ENCODE data around the gene SPINT3. TPM values are rescaled to one million over a fixed set of nuclear protein-coding genes. Genes with fewer than 3 reads are reported as not detected.

The SPINT3 gene, protein sequence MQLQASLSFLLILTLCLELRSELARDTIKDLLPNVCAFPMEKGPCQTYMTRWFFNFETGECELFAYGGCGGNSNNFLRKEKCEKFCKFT
- not detected for polyA plus RNA-seq (2013, experiment 1 of 2)
- polyA plus RNA-seq (2013, experiment 2 of 2), result not detected

DNA sequence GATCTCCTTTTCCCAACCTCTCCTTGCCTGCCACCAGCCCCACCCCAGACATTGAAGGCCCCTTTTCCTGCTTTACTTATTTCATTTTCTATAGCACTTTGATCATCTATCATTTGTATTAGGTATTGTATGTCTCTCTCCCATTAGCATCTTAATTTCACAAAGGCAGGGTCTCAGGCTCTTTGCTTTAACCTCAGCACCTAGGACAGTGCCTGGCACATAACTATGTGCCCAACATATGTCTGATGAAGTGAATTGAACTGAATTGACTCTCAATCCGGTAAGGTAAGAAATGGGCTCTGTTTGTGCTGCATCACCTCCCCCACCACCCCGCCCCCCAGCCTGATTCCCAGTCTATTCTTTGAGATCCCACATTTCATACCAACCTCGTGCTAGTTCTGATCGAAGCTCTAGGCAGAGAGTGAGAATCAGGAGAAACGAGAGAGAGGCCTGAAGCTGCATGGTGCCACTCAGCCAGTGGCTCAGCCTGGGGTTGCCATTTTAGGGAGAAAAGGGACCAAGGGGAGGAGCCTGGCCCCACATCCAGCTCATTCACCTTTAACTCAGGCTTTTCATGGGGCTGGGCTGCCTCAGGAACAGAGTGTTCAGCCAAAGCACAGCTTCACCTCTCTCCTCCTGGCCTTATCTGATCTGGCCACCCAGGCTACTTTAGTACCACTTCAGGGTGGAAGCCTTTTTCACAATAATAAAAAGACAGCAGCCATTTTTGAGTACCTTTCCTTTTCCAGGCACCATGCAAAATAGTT, at the start of gene SPINT3:
Gene SPINT3 (minus strand): TSS at position 476 of the 767 bp plus-strand sequence. CDS start 14 bp downstream, at position 462.
- H3K4me3 ChIP-seq (ENCODE audit: extremely low read depth, insufficient read depth, low read length, poor library complexity, severe bottlenecking), result no peak within 1 kb of the TSS
- H3K4me1 ChIP-seq (ENCODE audit: control insufficient read depth, insufficient read depth, low read length, poor library complexity, severe bottlenecking), result no peaks in the 10 kb centered on the region
- WGBS, 2 experiments (ENCODE audit: insufficient coverage in 2 of 2), result 80 to 100% methylated on average over 1 to 2 of the region's 5 CpGs
- H3K27ac ChIP-seq (ENCODE audit: low read depth, low read length, severe bottlenecking), result no peak within 1 kb of the TSS
- no peaks in the 10 kb centered on the region for H3K36me3 ChIP-seq (ENCODE audit: control insufficient read depth, insufficient read depth, low read length)
- H3K9me3 ChIP-seq (ENCODE audit: control insufficient read depth, low read length), result no peaks in the 10 kb centered on the region

DNA sequence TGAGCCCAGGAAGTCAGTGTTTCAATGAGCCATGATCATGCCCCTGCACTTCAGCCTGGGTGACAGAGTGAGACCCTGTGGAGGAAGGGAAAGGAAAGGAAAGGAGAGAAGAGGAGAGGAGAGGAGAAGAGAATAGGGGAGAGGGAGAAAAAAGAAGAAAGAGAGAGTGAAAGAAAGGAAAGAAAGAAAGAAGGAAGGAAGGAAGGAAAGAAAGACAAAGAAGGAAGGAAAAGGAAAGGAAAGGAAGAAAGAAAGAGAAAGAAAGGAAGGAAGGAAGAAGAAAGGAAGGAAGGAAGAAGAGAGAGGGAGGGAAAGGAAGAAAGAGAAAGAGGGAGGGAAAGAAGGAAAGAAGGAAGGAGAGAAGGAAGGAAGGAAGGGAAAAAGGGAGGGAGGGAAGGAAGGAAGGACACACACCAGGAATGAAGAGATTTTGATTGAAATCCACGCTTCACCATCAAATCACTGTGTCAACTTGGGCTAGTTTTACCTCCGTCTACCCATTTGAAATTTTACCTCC, 49.4 kb upstream of the SPINT3 start:
- Histone ChIP-seq H3K9me3 (ENCODE audit: control insufficient read depth, low read length) (no peaks in the 10 kb centered on the region), H3K4me3 (ENCODE audit: extremely low read depth, insufficient read depth, low read length, poor library complexity, severe bottlenecking) (no peak overlapping the region), H3K4me1 (ENCODE audit: control insufficient read depth, insufficient read depth, low read length, poor library complexity, severe bottlenecking) (no peaks in the 10 kb centered on the region), H3K27ac (ENCODE audit: low read depth, low read length, severe bottlenecking) (no peak overlapping the region), H3K36me3 (ENCODE audit: control insufficient read depth, insufficient read depth, low read length) (no peaks in the 10 kb centered on the region)
- no CpG with 5 or more reads among the region's 2 CpGs for WGBS, 2 experiments (ENCODE audit: insufficient coverage in 2 of 2)

DNA sequence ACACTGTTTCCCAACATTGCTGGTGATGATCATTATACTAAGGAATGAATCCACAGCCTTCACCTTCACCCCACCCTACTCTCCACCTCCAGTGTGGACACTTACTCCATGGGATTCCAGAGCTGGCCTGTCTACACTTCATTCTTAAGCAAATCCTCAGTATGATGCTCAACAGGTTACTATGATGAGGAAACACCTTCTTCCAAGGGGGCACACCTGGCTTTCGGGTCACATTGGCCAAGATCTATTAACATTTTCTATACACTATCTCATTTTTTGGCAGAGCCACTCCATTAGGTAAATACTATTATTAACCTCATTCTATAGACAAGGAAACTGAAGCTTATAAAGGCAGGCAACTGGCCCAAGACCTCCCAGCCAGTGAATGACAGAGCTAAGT, 39.8 kb upstream of the SPINT3 start:
- WGBS, 2 experiments (ENCODE audit: insufficient coverage in 2 of 2), result 80% methylated on average over 1 of the region's 1 CpG; no CpG with 5 or more reads in 1 of the 2 experiments
- H3K27ac ChIP-seq (ENCODE audit: low read depth, low read length, severe bottlenecking), result no peak overlapping the region
- no peak overlapping the region for H3K4me3 ChIP-seq (ENCODE audit: extremely low read depth, insufficient read depth, low read length, poor library complexity, severe bottlenecking)
- H3K36me3 ChIP-seq (ENCODE audit: control insufficient read depth, insufficient read depth, low read length), result no peaks in the 10 kb centered on the region
- H3K9me3 ChIP-seq (ENCODE audit: control insufficient read depth, low read length), result no peaks in the 10 kb centered on the region
- no peaks in the 10 kb centered on the region for H3K4me1 ChIP-seq (ENCODE audit: control insufficient read depth, insufficient read depth, low read length, poor library complexity, severe bottlenecking)

DNA sequence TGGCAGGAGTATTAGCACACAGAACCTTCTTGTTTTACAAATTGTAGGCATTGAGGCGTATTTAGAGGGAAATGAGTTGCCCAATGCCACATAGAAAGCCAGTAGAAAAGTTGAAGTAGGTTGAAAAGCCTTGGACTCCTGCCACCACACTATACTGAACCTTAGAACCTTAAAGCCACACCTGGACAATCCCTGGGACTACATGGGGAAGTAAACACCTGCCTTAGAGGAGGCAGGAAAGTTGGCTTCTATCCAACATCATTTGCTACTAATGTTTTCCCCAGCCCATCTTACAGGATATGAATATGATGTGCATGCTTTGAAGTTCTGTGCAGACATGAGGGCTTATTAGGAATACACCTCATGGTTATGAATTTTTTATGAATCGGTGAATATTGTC, 37.0 kb upstream of the SPINT3 start:
- 92 to 100% methylated on average over 1 of the region's 2 CpGs for WGBS, 2 experiments (ENCODE audit: insufficient coverage in 2 of 2)
- H3K4me3 ChIP-seq (ENCODE audit: extremely low read depth, insufficient read depth, low read length, poor library complexity, severe bottlenecking), result no peak overlapping the region
- H3K36me3 ChIP-seq (ENCODE audit: control insufficient read depth, insufficient read depth, low read length), result no peaks in the 10 kb centered on the region
- H3K4me1 ChIP-seq (ENCODE audit: control insufficient read depth, insufficient read depth, low read length, poor library complexity, severe bottlenecking), result no peaks in the 10 kb centered on the region
- no peaks in the 10 kb centered on the region for H3K9me3 ChIP-seq (ENCODE audit: control insufficient read depth, low read length)
- no peak overlapping the region for H3K27ac ChIP-seq (ENCODE audit: low read depth, low read length, severe bottlenecking)

DNA sequence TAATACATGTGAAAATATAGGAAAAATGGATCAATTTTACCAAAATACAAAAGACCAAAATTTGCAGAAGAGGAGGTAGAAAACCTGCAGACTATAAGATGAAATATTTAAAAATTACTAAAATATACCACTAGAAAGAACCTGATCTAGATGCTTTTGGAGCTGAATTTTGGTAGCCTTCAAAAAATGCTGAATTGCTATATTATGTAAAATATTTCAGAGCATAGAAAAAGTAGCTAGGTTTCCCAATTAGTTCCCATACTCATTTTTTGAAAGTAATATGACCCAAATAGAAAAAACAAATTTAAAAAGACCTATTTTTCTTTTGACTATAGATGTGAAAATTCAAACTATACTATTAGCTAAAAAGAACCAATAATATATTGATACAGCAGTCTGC, 35.3 kb upstream of the SPINT3 start:
- no peak overlapping the region for H3K4me3 ChIP-seq (ENCODE audit: extremely low read depth, insufficient read depth, low read length, poor library complexity, severe bottlenecking)
- H3K4me1 ChIP-seq (ENCODE audit: control insufficient read depth, insufficient read depth, low read length, poor library complexity, severe bottlenecking), result no peaks in the 10 kb centered on the region
- H3K9me3 ChIP-seq (ENCODE audit: control insufficient read depth, low read length), result no peaks in the 10 kb centered on the region
- H3K27ac ChIP-seq (ENCODE audit: low read depth, low read length, severe bottlenecking), result no peak overlapping the region
- no peaks in the 10 kb centered on the region for H3K36me3 ChIP-seq (ENCODE audit: control insufficient read depth, insufficient read depth, low read length)

DNA sequence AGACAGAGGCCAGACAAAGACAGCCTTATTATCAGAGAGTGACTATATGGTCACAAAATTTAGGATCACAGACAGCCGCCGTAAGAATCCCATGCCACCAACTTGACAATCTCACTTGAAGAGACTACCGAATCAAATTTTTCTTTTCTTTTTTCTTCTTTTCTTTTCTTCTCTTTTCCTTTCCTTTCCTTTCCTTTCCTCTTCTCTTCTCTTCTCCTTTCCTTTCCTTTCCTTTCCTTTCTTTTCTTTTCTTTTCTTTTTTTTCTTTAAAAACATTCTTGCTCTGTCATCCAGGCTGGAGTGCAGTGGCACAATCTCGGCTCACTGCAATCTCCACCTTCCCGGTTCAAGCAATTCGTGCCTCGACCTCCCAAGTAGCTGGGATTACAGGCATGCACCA, 33.0 kb upstream of the SPINT3 start:
- Histone ChIP-seq H3K36me3 (ENCODE audit: control insufficient read depth, insufficient read depth, low read length) (no peaks in the 10 kb centered on the region), H3K9me3 (ENCODE audit: control insufficient read depth, low read length) (no peaks in the 10 kb centered on the region), H3K27ac (ENCODE audit: low read depth, low read length, severe bottlenecking) (no peak overlapping the region), H3K4me1 (ENCODE audit: control insufficient read depth, insufficient read depth, low read length, poor library complexity, severe bottlenecking) (no peaks in the 10 kb centered on the region), H3K4me3 (ENCODE audit: extremely low read depth, insufficient read depth, low read length, poor library complexity, severe bottlenecking) (no peak overlapping the region)
- 81 to 94% methylated on average over 6 to 7 of the region's 7 CpGs for WGBS, 2 experiments (ENCODE audit: insufficient coverage in 2 of 2)

DNA sequence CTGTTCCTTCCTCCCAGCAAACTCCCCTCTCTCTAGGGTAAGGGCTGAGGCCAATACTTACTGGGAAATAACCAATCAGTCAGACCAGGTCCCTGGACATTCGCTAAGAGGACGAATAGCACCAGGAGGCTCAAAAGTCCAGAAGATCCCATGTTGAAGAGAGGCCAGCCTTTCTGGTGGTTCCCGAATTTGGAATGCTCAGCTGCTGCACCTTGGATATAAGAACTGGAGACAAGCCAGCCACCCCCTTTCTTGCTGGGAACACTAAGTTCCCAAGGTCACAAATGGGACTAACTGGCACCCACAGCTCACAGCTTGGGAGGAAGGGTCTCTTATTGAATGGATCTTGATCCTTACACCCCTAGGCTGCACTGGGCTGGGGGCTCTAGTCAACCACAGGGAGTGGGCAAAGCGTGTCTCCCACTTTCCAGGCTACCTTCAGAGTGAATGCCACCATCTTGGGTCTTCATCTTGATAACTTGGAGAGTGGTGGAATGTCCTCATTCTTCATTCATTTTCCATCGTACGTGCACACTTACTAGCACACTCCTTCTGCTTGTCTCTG, 31.9 kb upstream of the SPINT3 start, which contains the start of gene EPPIN:
Gene EPPIN (minus strand): TSS at position 196 of the 565 bp plus-strand sequence. CDS start 44 bp downstream, at position 152.
- Histone ChIP-seq H3K27ac (ENCODE audit: low read depth, low read length, severe bottlenecking) (no peak within 1 kb of the TSS), H3K9me3 (ENCODE audit: control insufficient read depth, low read length) (no peaks in the 10 kb centered on the region), H3K4me1 (ENCODE audit: control insufficient read depth, insufficient read depth, low read length, poor library complexity, severe bottlenecking) (no peaks in the 10 kb centered on the region), H3K4me3 (ENCODE audit: extremely low read depth, insufficient read depth, low read length, poor library complexity, severe bottlenecking) (no peak within 1 kb of the TSS), H3K36me3 (ENCODE audit: control insufficient read depth, insufficient read depth, low read length) (no peaks in the 10 kb centered on the region)
- WGBS, 2 experiments (ENCODE audit: insufficient coverage in 2 of 2), result 83 to 93% methylated on average over 5 to 6 of the region's 6 CpGs

DNA sequence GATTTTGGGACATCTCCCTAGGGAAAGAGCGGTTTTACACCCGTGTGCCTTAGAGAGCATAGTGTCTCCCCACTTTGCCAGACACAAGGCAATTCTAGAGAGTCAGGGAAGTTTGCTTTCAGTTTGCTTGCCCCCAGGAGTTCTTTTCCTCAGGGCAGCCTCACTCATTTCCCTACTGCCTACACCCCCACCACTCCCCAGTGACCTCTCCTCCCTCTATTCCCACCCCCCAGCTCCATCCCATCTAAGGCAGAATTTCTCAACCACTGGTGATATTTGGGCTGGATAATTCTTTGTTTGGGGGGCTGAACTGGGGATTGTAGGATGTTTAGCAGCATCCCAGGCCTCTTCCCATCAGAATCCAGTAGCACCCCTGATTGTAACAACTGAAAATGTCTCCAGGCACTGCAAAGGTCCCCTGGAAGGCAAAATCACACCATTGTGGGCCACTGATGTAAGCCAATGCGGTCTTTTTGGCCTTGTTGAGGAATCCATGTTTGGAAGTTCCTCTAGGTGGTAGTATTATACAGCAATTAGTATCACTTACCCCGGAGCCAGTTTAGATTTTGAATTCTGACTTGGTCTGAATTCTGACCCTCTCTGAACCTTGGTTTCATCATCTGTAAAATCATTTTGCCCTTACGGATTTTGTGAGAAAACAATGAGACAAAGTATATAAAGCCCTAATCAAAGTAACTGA, 30.5 kb upstream of the SPINT3 start:
- no peaks in the 10 kb centered on the region for H3K9me3 ChIP-seq (ENCODE audit: control insufficient read depth, low read length)
- H3K4me3 ChIP-seq (ENCODE audit: extremely low read depth, insufficient read depth, low read length, poor library complexity, severe bottlenecking), result no peak overlapping the region
- H3K27ac ChIP-seq (ENCODE audit: low read depth, low read length, severe bottlenecking), result no peak overlapping the region
- H3K36me3 ChIP-seq (ENCODE audit: control insufficient read depth, insufficient read depth, low read length), result no peaks in the 10 kb centered on the region
- WGBS, 2 experiments (ENCODE audit: insufficient coverage in 2 of 2), result 55% methylated on average over 2 of the region's 5 CpGs; no CpG with 5 or more reads in 1 of the 2 experiments
- no peaks in the 10 kb centered on the region for H3K4me1 ChIP-seq (ENCODE audit: control insufficient read depth, insufficient read depth, low read length, poor library complexity, severe bottlenecking)

DNA sequence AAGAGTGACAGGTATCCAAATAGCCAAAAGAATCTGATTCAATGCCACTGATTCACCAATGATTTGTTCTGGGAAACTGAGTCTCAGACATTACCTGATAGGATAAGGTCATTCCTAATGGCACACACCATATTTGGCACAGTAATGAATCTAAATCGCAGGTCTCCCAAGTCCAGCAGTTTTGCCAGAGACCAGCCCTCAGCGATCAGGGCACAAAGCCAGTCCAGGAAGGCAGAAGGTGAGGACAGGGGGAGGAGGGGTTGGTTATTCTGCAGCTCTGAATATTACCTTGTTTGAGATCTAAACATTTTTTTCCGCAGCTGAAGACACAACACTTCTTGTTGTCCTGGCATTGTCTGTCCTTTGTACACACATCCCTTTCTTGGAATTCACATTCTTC, 29.9 kb upstream of the SPINT3 start:
- 83 to 88% methylated on average over 3 of the region's 3 CpGs for WGBS, 2 experiments (ENCODE audit: insufficient coverage in 2 of 2)
- no peaks in the 10 kb centered on the region for H3K36me3 ChIP-seq (ENCODE audit: control insufficient read depth, insufficient read depth, low read length)
- no peaks in the 10 kb centered on the region for H3K9me3 ChIP-seq (ENCODE audit: control insufficient read depth, low read length)
- no peak overlapping the region for H3K4me3 ChIP-seq (ENCODE audit: extremely low read depth, insufficient read depth, low read length, poor library complexity, severe bottlenecking)
- H3K27ac ChIP-seq (ENCODE audit: low read depth, low read length, severe bottlenecking), result no peak overlapping the region
- H3K4me1 ChIP-seq (ENCODE audit: control insufficient read depth, insufficient read depth, low read length, poor library complexity, severe bottlenecking), result no peaks in the 10 kb centered on the region

DNA sequence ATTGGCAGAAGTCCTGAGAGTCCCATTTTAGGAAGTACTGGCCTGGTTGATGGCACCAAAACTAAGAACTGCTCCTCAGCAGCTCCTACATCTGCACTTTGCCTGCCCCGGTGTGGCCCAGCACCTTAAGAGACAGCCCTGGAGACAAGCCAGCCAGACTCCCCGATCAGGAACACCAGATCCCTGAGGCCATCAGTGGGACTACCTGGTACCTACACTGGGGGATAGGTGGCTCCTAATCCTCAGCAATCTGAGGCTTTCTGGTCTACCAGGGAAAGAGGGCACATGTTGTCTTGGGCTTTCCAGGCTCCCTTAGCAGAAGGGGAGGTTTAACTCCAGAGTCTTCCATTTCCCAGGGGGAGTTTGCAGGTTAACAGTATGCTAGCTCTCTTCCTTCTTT, 24.0 kb upstream of the SPINT3 start, which contains the start of gene WFDC6:
Gene WFDC6 (minus strand): TSS at position 101 of the 400 bp plus-strand sequence. CDS start 75 bp downstream, at position 26.
- Histone ChIP-seq H3K9me3 (ENCODE audit: control insufficient read depth, low read length) (no peaks in the 10 kb centered on the region), H3K27ac (ENCODE audit: low read depth, low read length, severe bottlenecking) (no peak within 1 kb of the TSS), H3K4me3 (ENCODE audit: extremely low read depth, insufficient read depth, low read length, poor library complexity, severe bottlenecking) (no peak within 1 kb of the TSS), H3K4me1 (ENCODE audit: control insufficient read depth, insufficient read depth, low read length, poor library complexity, severe bottlenecking) (no peaks in the 10 kb centered on the region), H3K36me3 (ENCODE audit: control insufficient read depth, insufficient read depth, low read length) (no peaks in the 10 kb centered on the region)
- 93 to 100% methylated on average over 2 of the region's 2 CpGs for WGBS, 2 experiments (ENCODE audit: insufficient coverage in 2 of 2)
